Left lobe of liver (tissue), 2 donors: ENCODE measurements around the gene LRRN3. TPM values are rescaled to one million over a fixed set of nuclear protein-coding genes. Genes with fewer than 3 reads are reported as not detected.
A peak's percentile ranks its signal among the peaks of the same experiment; 100 is the strongest.

Experiments
- ATAC-seq: fragments of 200-7000 bp; cut with Tn5 transposase; one replicate; pipeline ENCODE4 v1.9.1; 2020; ENCODE audit warnings: mild to moderate bottlenecking, moderate library complexity
- DNase-seq: peaks from one replicate; pipeline ENCODE4 v3.0.0-alpha.2; 2020; ENCODE audit warnings: low spot score
- total RNA-seq: library from RNA; stranded (reverse); gene quantifications from one replicate; pipeline ENCODE4 v1.2.1, GENCODE V29; 2021
- donor health status: DM: no; HTN: no; CAD: no; lungs with moderate emphysema.
- donor health status: DM: no; HTN: yes; CAD: no.

LRRN3 gene
- total RNA-seq, 1 donor from 2014 or later, result 0.48 TPM

DNA sequence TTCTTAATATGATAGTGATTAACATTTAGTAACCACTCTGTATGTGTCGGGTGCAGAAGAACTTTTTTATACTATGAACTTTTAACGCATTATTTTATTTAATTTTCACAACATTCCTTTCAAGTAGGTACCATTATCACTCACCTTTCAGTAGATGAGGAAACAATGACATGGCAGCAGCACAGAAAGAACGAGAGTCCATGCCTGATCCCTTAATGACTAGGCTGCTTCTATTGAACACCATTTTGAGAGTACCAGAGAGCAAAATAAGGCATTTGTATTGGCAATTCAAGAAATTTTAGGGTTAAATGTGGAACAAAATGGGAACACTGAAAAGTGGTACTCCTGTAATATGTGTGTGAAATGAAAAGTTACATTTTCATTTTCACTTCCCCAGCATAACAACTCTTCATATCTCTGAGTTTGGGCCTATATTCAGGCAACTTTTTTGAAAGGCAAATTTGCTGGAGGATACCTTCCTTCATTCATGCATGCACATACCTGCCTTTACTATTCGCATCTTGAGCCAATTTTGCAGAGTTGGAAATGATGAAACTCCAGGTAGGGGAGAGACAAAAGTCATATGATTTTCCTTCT is 12.8 kb downstream of the LRRN3 start:
- no peak for DNase-seq
- no peak for ATAC-seq

DNA sequence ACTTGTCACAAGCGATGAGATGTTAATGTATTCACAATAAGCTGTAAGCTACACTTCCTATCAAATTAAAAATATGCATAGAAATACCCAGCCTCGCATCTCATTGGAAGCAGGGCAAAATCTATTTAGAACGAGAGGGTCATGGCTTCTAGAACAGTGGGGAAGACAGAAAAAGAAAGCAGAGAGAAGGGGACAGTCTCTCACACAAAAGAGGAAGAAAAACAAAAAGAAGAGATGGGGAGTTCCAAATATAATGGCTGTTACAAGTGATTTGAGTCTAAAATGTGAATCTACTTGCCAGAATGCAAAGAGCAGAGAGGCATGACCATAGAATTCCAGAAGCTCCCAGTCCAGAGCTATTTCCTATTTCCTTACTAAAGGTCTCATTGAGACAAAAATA is 13.8 kb downstream of the LRRN3 start:
- no peak for ATAC-seq
- DNase-seq, result no peak

DNA sequence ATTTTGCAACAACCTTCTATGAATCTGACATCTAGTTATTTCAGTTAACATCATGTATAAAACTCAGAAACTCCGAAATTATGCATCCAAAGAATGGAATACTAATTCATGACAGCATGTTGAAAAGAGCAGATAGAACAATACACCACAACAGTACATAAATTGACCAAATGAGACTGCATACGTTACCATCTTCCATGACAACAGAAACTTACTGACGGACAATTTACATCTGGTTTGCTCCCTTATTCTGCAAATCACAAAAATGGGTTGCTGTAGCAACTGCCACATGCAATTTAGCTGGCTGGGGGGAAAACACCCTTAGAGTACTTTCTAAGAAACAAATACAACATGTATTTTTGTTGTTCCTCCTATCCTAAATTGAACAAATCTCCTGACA is 14.3 kb downstream of the LRRN3 start:
- DNase-seq (no peak), ATAC-seq (no peak)

DNA sequence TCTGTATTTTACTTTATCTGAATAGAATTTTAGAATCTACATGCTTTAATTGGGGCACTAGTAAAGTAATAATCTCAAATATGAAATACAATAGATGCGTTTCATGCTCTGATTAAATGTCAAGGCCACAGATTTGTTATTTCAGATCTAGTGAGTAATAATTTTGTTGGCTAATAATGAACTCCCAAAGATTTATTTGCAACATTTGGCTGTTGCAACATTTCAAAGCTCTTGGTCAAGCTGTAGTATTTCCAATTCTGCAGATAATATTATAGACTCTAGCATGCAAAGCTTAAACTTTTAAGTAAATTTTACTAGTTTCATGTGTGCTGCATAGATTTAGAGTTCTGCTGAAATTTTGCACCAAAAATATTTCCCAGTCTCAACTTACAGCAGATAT is 16.7 kb downstream of the LRRN3 start:
- DNase-seq (no peak), ATAC-seq (peak; percentile 52)

DNA sequence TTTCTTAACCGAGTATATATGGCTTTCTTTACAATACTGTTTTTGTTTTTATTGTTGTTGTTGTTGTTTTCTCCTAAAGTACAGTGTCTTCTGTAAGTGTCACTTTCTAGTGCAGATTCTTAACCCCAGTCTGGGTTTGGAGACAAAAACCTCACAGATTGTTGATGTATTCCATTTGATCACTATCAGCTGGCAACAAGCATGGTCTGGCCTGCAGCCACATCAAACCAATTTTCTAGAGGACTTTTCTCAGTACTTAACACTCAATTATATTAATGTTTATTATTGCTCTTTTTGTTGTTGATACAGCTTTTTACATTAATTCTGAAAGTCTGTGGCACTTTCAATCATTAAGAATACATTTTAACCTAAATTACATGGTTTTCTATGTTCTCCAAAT is 17.1 kb downstream of the LRRN3 start:
- peak; percentile 57 for DNase-seq
- ATAC-seq, result peak; percentile 82

DNA sequence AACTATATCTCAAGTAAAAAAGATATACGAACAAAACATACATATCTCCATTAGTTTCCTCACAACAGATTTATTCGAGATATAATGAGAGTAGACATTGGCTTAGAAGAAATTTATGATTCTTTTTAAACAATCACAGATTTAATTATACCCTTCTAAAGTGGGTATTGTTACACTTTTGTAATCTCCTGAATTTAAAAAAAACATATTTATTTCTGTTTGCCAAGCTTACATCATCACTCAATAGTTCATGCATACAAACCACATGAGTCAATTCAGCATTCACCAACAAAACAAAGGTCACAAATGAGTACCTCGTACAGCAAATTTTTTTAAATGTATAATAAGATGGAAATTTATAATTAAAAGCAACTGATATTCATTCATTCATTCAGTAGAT is 17.6 kb downstream of the LRRN3 start:
- ATAC-seq (peak; percentile 49), DNase-seq (no peak)

DNA sequence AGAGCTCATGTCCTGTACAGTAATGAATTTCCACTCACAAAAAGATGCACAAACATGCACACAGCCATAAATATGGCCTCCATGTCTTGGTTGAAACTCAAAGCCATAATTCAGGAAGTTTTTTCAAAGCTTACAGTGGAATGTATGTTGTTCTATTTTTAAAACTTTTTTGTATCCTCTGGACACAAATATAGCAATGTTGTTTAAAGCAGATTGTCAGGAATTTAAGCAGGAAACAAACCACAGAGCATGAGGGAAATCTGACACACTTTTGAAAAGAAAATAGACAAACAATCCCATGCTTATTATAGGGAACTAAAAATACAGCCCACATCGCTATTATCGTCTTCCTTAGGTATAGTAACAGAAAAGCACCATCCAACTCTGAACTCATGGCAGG is 21.5 kb downstream of the LRRN3 start:
- no peak for DNase-seq
- ATAC-seq, result no peak

DNA sequence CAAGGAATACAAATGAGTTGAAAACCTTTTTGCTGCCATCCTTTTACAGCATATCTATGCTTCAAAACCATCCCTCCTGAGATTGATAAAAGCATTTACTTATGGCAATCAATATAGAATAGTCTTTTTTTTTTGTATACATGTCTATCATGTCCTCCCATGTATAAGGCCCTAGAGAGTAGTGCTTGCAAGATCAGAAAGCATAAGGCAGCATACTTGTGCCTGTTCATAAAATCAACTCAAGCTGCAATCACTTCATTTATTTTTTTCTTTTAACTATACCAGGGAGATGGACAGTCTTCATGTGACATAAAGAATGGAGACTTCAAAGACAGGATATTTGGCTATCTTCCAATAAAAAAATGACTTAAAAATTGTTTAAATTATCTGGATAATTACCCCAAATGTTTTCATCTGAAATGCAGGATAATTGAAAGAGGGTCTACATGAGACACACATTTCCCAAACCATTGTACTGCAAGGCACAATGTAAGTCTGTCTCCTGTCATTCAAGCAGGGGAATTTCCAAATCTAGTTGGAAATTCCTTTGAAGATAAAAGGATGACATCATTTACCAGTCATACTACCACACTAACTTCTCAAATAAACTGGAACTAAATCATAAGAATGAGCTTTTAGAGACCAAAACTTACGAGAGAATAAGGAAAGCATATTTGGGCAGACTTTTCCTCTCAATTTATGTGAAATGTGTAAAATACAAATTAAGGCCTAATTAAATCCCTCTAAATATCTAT is 22.5 kb downstream of the LRRN3 start:
- DNase-seq (no peak), ATAC-seq (no peak)

DNA sequence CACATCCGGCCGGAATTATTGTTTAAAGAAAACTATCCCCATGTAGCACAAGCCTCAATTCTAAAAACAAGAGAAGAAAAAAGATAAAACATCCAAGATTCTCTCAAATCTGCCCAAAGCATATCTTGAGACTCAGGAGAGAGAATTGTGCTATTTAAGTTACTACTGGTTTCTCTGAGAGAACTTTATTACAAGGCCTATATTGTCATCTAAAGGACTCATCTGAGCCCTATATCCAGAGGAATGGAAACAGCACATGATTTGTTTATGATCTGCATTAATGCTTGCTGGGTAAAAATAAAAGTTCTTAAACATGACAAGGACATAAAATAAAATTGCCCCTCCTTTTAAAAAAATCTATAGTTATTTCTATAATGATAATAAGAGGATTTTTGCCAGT is 25.0 kb downstream of the LRRN3 start:
- DNase-seq (no peak), ATAC-seq (no peak)

DNA sequence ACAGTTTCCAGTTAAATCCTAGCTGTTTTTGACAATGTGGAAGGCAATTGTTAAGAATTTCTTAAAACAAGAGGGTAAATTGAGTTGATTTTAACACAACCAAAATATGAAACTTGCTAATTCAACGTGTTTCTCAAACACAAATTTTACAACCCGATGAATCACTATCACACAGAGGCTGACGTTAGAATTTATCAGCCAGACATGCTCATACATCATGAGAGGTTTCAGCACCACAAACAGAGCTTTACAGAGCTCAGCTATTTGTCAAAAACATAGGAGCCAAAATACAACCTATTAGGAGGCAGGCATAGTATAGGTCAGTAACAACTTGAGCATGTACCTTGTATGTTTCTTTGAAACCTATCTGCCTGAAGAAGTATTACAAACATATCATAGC is 36.1 kb downstream of the LRRN3 start:
- DNase-seq, result no peak
- no peak for ATAC-seq

DNA sequence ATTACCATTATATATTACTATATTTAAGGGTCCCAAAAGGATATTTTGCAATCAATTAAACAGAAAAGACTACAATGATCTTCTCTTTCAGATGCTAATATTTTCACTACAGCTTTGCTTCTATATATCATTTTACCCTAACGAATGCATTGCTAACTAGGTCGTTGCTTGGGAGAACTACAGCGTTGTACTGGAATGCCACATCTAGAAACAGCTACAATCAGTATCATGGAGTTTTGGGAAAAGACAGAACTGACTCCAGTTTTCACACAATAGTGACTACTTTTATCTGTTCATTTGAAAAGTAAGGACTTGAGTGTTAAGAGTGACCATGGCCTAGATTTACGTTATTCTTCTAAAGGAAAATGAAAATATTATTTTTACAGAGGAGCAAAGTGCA is 38.5 kb downstream of the LRRN3 start:
- DNase-seq, result no peak
- ATAC-seq, result no peak

DNA sequence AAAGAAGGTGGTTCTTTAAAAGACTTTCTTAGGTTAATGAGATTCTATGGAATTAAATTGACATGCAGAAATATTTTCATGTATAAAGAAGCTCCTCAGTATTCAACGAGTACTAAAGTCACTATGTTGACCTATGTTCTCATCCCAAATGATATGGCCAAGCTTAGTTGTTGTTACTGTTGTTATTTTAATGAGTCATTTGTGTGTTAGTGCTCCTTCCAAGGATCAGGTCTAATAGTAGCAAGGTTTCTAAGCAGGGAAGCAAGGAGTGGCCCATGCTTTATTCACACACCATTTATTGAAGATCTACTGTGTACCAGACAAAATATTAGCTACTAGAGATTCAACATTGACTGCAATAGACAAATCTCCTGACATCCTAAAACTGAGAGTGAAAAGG is 41.9 kb downstream of the LRRN3 start:
- ATAC-seq (no peak), DNase-seq (no peak)

DNA sequence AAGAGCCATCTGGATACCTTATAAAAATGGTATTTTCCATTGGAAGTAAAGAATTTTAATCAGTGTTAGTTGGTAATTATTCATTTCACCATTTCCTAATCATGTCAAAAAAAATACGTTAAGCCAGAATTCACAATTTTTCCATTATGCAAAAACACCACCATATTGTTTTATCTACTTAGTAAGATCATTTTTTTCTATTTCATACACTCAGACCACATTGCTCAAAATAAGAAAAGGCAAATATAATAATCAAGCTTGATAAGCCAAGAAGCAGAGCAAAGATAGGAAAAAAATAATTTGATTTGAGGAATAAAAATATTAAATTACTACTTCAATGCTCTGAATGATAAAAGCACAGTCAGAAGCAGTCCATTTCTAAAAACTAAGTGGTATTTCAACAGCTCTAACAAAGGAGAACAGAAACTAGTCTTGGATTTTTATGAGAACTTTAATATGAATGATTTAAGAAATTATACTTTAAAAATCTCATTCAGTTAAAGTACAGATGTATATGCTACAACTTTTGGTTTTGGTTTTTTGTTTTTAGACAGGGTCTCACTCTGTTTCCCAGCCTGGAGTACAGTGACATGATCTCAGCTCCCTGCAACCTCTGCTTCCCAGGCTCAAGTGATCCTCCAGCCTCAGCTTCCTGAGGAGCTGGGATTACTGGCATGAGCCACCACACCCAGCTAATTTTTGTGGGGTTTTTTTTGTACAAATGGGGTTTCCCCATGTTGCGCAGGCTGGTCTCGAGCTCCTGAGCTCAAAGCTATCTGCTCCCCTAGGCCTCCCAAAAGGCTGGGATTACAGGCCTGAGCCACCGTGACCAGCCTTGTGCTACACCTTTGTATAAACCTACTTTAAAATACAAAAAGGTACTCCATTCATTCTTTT is 46.6 kb downstream of the LRRN3 start:
- ATAC-seq, result no peak
- DNase-seq, result no peak

DNA sequence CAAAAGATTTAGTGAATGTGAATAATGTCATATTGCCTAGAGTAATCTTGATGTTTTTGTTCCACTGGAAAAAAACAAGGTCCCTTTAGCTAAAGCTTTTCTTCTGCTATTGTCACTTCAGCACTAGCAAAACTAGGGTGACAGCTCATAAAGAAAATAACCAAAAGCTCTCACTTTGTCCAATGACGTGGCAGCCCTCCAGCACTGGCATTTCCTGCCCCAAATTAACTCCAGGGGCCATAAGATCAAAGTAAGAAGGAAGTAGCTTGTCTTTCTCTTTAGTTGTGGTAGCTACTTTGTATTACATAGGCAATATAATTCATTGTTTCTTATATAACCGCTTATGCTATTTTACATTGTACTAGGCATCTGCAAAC is 47.3 kb downstream of the LRRN3 start:
- no peak for ATAC-seq
- no peak for DNase-seq

DNA sequence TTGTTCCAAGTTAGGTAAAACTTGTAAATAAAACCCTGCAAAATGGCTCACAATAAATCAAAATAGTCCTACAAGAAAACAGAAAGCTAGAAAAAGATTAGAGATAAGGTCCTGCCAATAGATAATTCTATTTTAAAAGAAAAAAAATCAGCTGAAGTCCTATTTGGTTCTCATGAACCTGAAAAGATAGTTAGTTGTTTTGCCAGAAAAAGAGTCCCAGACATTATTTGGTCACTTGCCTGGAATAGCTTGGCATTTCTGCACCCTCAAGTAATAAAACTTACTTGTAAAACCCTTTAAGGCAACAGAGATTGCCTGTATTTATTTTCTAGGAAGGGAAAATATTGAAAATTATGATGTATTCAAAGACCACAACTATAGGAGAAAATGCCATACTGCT is 47.7 kb downstream of the LRRN3 start:
- DNase-seq (no peak), ATAC-seq (no peak)

DNA sequence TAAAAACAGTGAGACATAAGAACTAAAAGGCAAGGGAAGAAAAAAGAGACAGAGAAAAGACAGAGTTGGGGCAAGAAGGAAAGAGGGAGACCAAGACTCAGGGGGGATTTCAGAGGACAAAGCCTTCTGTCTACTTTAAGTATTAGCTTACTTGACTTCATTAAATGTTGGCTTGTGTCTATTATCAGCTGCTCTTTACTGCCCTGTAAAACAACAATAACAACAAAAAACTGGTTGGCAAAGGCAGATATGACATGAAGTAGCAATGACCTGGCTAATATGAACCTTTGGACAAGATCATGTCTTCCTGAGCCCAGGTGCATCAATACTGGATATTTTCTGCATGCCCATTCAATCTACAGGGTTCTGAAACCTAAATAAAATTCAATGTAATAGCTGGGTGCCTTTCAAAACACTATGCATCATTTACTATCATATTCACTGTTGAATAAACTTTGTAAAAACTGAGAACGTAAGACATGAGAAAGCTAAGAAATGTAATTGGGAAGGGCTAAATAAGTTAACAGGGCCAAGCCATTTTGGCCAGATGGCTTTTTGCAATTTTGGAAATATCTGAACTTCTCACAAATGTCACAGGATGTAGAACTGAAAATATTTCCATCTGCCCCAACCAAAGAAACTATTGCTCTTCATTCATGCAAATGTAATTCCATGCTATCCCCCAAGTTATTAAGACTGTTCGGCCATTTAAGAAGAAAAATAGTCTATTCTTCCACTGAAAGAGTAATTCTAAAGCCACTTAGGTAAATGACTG is 49.4 kb downstream of the LRRN3 start:
- DNase-seq (no peak), ATAC-seq (no peak)

DNA sequence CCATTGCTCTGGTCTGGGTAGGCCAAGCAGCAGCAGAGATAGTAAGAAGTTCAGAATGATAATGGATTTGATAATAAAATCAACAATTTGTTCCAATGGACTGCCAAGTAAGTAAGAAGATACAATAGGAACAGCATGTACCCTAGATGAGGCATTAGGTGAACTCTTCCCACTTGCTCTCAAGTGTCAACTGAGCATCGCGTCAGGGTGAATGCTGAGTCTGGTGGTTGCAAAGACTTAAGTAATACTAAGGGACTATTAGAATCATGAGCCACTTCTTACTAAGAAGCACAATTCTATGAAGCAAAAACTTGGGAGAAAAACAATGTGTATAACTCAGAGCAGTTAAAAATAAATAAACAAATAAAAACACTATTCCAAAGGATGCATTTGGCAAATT is 54.5 kb downstream of the LRRN3 start:
- DNase-seq, result no peak
- no peak for ATAC-seq

DNA sequence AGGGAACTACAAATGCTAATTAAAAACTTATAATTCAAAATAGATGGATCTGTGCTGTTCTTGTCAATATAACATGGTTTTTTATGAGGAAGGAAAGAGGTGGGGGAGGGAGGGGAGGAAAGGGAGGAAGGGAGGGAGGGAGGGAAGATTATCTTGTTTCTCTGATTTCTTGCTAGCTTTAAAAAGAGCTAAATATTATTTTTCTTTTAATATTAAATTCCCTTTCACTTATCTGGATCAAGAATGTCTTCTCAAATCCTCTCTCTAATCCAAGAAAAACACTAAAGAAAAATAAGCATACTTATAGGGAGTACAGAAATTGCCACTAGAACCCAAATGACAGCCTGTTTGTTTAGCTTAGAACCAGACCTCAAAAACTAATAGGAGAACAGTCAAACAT is 55.2 kb downstream of the LRRN3 start:
- ATAC-seq (no peak), DNase-seq (no peak)

DNA sequence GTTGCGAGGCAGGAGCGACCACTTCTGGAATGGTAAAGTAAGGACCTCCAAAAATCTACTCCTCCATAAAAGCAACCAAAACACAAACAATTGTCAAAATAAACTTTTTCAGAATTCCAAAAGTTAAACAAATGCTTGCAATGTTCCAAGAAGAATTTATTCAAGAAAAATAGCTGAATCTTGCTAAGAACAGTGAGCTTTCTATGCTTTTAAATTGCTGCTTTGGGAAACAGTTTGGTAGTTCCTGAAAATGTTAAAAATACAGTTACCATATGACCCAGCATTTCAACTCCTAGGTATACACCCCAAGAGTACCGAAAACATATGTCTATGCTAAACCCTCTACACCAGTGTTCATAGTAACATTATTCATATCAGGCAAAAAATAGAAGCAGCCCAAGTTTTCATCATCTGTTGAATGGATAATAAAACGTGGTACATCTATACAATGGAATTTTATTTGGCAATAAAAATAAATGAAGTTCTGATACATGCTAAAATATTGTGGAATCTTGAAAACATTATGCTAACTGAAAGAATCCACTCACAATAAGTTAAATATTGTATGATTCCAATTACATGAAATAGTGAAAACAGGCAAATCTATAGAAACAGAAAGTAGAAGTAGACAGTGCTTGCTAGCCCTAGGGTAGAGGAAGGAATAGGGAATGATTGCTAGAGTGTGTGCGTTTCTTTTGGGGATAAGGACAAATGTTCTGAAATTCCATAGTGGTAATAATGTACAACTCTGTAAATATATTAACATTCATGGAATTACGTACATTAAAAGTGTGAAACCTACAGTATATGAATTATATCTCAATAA is 57.0 kb downstream of the LRRN3 start:
- no peak for DNase-seq
- no peak for ATAC-seq

DNA sequence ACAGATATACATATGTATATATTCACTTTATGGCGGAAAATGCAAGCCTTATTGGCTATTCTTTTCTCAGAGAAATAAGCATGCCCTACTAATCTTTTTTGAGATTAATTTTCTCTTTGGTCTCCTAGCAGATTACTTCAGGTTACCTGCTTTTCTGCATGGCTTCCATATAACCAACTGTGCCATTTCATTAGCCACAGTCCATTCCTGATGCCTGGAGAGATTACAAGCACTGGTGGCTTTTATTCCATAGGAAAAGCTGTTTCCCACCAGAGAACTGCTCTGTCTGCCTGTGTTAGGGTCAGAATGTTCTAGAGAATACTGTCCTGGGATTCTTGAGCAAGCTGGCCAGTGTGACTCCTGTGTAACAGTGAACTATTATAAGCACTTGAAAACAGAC is 59.8 kb downstream of the LRRN3 start:
- DNase-seq (no peak), ATAC-seq (no peak)
